SK-N-SH treated with all-trans-retinoic acid at 6 μM for 48 hours (cell line): ENCODE data around the gene WNT1.

Source experiments
- BACH2 ChIP-seq: fragments of 250-450 bp; sonication (Bioruptor Pico); IDR thresholded peaks from 2 replicates; pipeline ENCODE4 v1.9.0; 2021; ENCODE audit warnings: mild to moderate bottlenecking, borderline replicate concordance
- PATZ1 ChIP-seq: fragments of 250-450 bp; sonication (Bioruptor Pico); IDR thresholded peaks from 2 replicates; pipeline ENCODE4 v1.8.0; 2020; ENCODE audit warnings: mild to moderate bottlenecking, moderate library complexity, borderline replicate concordance
- RARB ChIP-seq: fragments of 250-450 bp; sonication (Bioruptor Pico); IDR thresholded peaks from 2 replicates; pipeline ENCODE4 v1.8.0; 2021; ENCODE audit warnings: mild to moderate bottlenecking, moderate library complexity
- TOX ChIP-seq: fragments of 250-450 bp; sonication (Bioruptor Pico); IDR thresholded peaks from 2 replicates; pipeline ENCODE4 v1.8.0; 2021; ENCODE audit warnings: mild to moderate bottlenecking, moderate library complexity, borderline replicate concordance
- TF ChIP-seq, protein P1 (sequence below): fragments of 250-450 bp; sonication (Bioruptor Pico); IDR thresholded peaks from 2 replicates; pipeline ENCODE4 v1.8.0; 2021; ENCODE audit warnings: low read depth, mild to moderate bottlenecking, moderate library complexity, borderline replicate concordance

DNA sequence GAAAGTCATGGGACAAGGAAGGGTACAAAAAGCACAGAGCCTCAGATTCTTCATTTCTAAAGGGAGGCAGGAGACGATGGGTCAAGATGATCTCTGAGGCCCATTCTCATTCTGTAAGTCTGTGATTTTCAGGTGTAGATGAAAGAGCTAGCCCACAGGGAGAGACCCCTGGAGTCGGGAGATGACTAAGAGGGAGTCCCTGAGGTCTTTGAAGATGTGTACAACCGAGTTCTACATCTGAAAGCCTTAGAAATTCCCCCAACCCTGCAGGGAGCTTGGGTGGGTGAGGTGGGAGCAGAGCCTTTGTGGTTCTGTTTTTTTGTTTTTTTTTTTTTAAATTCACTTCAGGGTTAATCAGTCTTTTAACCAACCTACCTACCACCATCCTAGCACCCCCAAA, 9.7 kb upstream of the WNT1 start:
- TF ChIP-seq RARB (CRISPR knock-in tag) (no peak), PATZ1 (CRISPR knock-in tag) (no peak), BACH2 (no peak), TOX (no peak)
- TF ChIP-seq, protein P1, sequence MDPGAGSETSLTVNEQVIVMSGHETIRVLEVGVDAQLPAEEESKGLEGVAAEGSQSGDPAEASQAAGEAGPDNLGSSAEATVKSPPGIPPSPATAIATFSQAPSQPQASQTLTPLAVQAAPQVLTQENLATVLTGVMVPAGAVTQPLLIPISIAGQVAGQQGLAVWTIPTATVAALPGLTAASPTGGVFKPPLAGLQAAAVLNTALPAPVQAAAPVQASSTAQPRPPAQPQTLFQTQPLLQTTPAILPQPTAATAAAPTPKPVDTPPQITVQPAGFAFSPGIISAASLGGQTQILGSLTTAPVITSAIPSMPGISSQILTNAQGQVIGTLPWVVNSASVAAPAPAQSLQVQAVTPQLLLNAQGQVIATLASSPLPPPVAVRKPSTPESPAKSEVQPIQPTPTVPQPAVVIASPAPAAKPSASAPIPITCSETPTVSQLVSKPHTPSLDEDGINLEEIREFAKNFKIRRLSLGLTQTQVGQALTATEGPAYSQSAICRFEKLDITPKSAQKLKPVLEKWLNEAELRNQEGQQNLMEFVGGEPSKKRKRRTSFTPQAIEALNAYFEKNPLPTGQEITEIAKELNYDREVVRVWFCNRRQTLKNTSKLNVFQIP (CRISPR knock-in tag) = no peak
